Stimulated activated CD8-positive, alpha-beta memory T cell treated with anti-CD3 and anti-CD28 coated beads, Interleukin-4, amount 100 ng/mL, for 24 hours (primary cell): ENCODE results near the gene SESTD1.
"Not testable (repeated sequence)": the region's sequence is repeated elsewhere in the genome, so short reads cannot be mapped to it uniquely, and the experiment has no call there.

Source experiments
- DNase-seq: peaks from one replicate; pipeline ENCODE4 v3.0.0-alpha.2; 2020; ENCODE audit warnings: low read depth

SESTD1 gene

GRCh38 chr2:179237209-179237946 lies 27.3 kb downstream of the SESTD1 start:
- no peak for DNase-seq

GRCh38 chr2:179235463-179236108 lies 29.0 kb downstream of the SESTD1 start:
- no peak for DNase-seq

- no peak for DNase-seq
These were observed 29.9 kb downstream of the SESTD1 start for GRCh38 chr2:179234658-179235240.

- DNase-seq: no peak
These were observed 30.8 kb downstream of the SESTD1 start for GRCh38 chr2:179233626-179234430.

GRCh38 chr2:179233083-179233490 lies 31.5 kb downstream of the SESTD1 start:
- no peak for DNase-seq

- no peak for DNase-seq
These were observed 37.7 kb downstream of the SESTD1 start for GRCh38 chr2:179226961-179227259.

GRCh38 chr2:179226203-179226960 lies 38.2 kb downstream of the SESTD1 start:
- no peak for DNase-seq

- no peak for DNase-seq
These were observed 40.3 kb downstream of the SESTD1 start for GRCh38 chr2:179224361-179224760.

- DNase-seq: no peak
These were observed 42.6 kb downstream of the SESTD1 start for GRCh38 chr2:179222076-179222475.

- DNase-seq: peak; percentile 24
These were observed 45.6 kb downstream of the SESTD1 start for GRCh38 chr2:179218848-179219594.

GRCh38 chr2:179214671-179215070 lies 50.0 kb downstream of the SESTD1 start:
- DNase-seq: not testable (repeated sequence)

GRCh38 chr2:179211355-179211754 lies 53.3 kb downstream of the SESTD1 start:
- DNase-seq: no peak

- not testable (repeated sequence) for DNase-seq
These were observed 56.4 kb downstream of the SESTD1 start for GRCh38 chr2:179208277-179208676.

- no peak for DNase-seq
These were observed 57.6 kb downstream of the SESTD1 start for GRCh38 chr2:179207047-179207446.

- DNase-seq: no peak
These were observed 62.8 kb downstream of the SESTD1 start for GRCh38 chr2:179201869-179202268.

GRCh38 chr2:179195926-179196590 lies 68.6 kb downstream of the SESTD1 start:
- DNase-seq: not testable (repeated sequence)

GRCh38 chr2:179195141-179195540 lies 69.5 kb downstream of the SESTD1 start:
- no peak for DNase-seq

GRCh38 chr2:179193759-179194394 lies 70.8 kb downstream of the SESTD1 start:
- DNase-seq: no peak

GRCh38 chr2:179191110-179191509 lies 73.5 kb downstream of the SESTD1 start:
- DNase-seq: no peak

GRCh38 chr2:179186126-179186525 lies 78.5 kb downstream of the SESTD1 start:
- DNase-seq: no peak
